K562 (cell line): ENCODE results near the gene CPLX3.

Experiments used
- CTCF ChIP-seq, 3 experiments: IDR thresholded peaks in 2 of 3; conservative IDR thresholded peaks in 1 of 3; 2 replicates each; pipeline ENCODE4 v1.5.1; 2011 to 2012; ENCODE audit warnings: low read length in 3 of 3, mild to moderate bottlenecking in 3 of 3, control low read depth in 2 of 3, improper control_type of control experiment in 1 of 3, inconsistent platforms in 1 of 3, low read depth in 1 of 3, mixed read lengths in 1 of 3, moderate library complexity in 1 of 3; ENCODE audit not compliant: insufficient read depth in 2 of 3
- ESRRA ChIP-seq: fragments of 450-650 bp; IDR thresholded peaks from 2 replicates; pipeline ENCODE4 v1.6.1; 2014; ENCODE audit warnings: low read depth, mild to moderate bottlenecking, moderate library complexity, borderline replicate concordance
- GATAD2B ChIP-seq: fragments of 450-650 bp; IDR thresholded peaks from 2 replicates; pipeline ENCODE4 v1.6.1; 2017; ENCODE audit warnings: mild to moderate bottlenecking, borderline replicate concordance
- JUN ChIP-seq, 2 experiments: sonication (generic) in 1 of 2; formaldehyde crosslinking in 1 of 2; IDR thresholded peaks; 2 replicates each; pipeline versions ENCODE4 v1.6.1 to v1.8.0; 2012 to 2022; ENCODE audit warnings: borderline replicate concordance in 2 of 2, mild to moderate bottlenecking in 2 of 2, improper control_type of control experiment in 1 of 2, low read depth in 1 of 2, low read length in 1 of 2, missing genetic modification reagents in 1 of 2
- MXD1 ChIP-seq: fragments of 250-450 bp; sonication (Bioruptor Pico); IDR thresholded peaks from 2 replicates; pipeline ENCODE4 v1.8.0; 2021; ENCODE audit warnings: borderline replicate concordance, mild to moderate bottlenecking, moderate library complexity; ENCODE audit not compliant: poor library complexity, severe bottlenecking
- PCBP1 ChIP-seq: fragments of 200-400 bp; formaldehyde crosslinking; IDR thresholded peaks from 2 replicates; pipeline ENCODE4 v1.6.1; 2018; ENCODE audit warnings: mild to moderate bottlenecking, low read depth, low read length; ENCODE audit not compliant: poor library complexity, severe bottlenecking
- PKNOX1 ChIP-seq: fragments of 450-650 bp; IDR thresholded peaks from 2 replicates; pipeline ENCODE4 v1.6.1; 2016

- TF ChIP-seq CTCF (IDR thresholded peaks at IDR 0.05 in 2 of 3, conservative IDR thresholded peaks at IDR 0.05 in 1 of 3; ENCODE audit: insufficient read depth in 2 of 3, low read depth in 1 of 3, low read length in 3 of 3), result no peak
- no peak for TF ChIP-seq PKNOX1
- peak; percentile 29 for TF ChIP-seq PCBP1
- no peak for TF ChIP-seq ESRRA
- no peak for TF ChIP-seq JUN (IDR thresholded peaks at IDR 0.05; ENCODE audit: borderline replicate concordance, low read depth, low read length)
- no peak for TF ChIP-seq JUN (CRISPR knock-in tag; IDR thresholded peaks at IDR 0.05; ENCODE audit: borderline replicate concordance)
- no peak for TF ChIP-seq MXD1 (CRISPR knock-in tag)
- TF ChIP-seq GATAD2B, result no peak
Observed at GRCh38 chr15:74782259-74783071, 44.0 kb upstream of the CPLX3 start.
